Ovary (tissue), 3 donors: ENCODE data around the gene FGF2.

Experiments
- EP300 ChIP-seq: sonication (generic); formaldehyde crosslinking; IDR thresholded peaks from one replicate; pipeline ENCODE4 v1.6.1; 2017; ENCODE audit warnings: antibody characterized with exemption
- POLR2A ChIP-seq: fragments of 450-650 bp; IDR thresholded peaks from one replicate; pipeline ENCODE4 v1.6.1; 2017; ENCODE audit warnings: antibody characterized with exemption, mild to moderate bottlenecking, moderate library complexity
- TF ChIP-seq, protein P1 (sequence below), 3 donors: fragments of 450-650 bp in 2 of 3; fragments of 200-600 bp in 1 of 3; IDR thresholded peaks; one replicate each; pipeline versions ENCODE4 v1.5.1 to v1.8.0; 2016 to 2022; ENCODE audit warnings: antibody characterized with exemption in 3 of 3, mild to moderate bottlenecking in 1 of 3
- donor health status: DM: no; HTN: no; CAD: no.

DNA sequence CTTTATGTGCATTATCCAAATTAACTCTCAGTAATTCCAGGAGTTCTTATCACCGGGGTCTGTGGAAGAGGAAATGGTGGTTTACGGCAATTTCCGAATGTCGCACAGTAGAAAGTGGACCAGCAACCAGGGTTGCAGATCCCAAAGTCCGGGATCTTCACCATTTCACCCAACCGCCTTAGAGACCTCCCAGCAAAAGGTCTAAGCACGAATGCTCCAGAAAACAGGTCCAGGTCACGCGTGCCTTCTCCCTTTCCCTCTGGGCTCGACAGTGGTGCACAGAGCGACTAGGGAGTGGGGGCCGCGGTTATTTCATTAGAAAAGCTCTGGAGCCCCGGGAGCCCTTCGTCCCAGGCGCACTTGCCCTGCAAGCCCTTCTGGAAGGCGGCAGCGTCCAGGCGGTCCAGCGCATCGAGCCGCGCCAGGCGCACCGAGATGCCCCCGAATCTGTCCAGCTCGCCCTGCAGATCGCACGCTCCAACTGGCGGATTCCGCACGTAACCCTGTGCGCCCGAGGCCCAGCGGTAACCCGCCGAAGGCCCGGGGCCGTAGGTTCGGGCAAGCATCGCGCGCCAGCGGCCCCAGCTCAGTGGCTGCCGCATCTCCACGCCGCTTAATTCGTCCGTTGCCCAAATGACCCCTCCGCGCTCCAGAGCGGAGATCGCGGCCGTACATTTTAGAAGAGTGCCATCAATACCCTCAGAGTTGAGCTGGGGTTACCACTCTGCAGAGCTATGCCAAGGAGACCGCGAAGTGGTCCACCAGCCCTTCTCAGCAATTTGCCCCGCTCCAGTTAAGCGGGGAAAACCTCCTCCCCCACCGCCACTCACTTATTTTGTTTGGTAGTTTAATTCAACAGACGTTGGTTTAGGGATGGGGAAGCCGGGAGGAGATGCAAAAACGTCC is 95.6 kb downstream of the FGF2 start, which contains the start of gene NUDT6:
- TF ChIP-seq, protein P1, sequence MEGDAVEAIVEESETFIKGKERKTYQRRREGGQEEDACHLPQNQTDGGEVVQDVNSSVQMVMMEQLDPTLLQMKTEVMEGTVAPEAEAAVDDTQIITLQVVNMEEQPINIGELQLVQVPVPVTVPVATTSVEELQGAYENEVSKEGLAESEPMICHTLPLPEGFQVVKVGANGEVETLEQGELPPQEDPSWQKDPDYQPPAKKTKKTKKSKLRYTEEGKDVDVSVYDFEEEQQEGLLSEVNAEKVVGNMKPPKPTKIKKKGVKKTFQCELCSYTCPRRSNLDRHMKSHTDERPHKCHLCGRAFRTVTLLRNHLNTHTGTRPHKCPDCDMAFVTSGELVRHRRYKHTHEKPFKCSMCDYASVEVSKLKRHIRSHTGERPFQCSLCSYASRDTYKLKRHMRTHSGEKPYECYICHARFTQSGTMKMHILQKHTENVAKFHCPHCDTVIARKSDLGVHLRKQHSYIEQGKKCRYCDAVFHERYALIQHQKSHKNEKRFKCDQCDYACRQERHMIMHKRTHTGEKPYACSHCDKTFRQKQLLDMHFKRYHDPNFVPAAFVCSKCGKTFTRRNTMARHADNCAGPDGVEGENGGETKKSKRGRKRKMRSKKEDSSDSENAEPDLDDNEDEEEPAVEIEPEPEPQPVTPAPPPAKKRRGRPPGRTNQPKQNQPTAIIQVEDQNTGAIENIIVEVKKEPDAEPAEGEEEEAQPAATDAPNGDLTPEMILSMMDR (IDR thresholded peaks at IDR 0.05): no peak
- no peak for TF ChIP-seq POLR2A
- no peak for TF ChIP-seq EP300
